WTC11 (cell line): ENCODE data around the gene ZCCHC7.

ENCODE experiments used
- CREM ChIP-seq: sonication (generic); formaldehyde crosslinking; IDR thresholded peaks from 2 replicates; pipeline ENCODE4 v1.8.1; 2022; ENCODE audit warnings: mild to moderate bottlenecking, missing genetic modification reagents, moderate library complexity
- CTCF ChIP-seq: fragments of 200-600 bp; IDR thresholded peaks from 2 replicates; pipeline ENCODE4 v1.8.0; 2022; ENCODE audit warnings: antibody characterized with exemption
- E2F1 ChIP-seq: sonication (generic); formaldehyde crosslinking; IDR thresholded peaks from 2 replicates; pipeline ENCODE4 v1.8.0; 2022; ENCODE audit warnings: mild to moderate bottlenecking, missing genetic modification reagents
- ETV6 ChIP-seq: sonication (generic); formaldehyde crosslinking; IDR thresholded peaks from 2 replicates; pipeline ENCODE4 v1.8.1; 2022; ENCODE audit warnings: mild to moderate bottlenecking, missing genetic modification reagents
- HMGXB4 ChIP-seq: sonication (generic); formaldehyde crosslinking; IDR thresholded peaks from 2 replicates; pipeline ENCODE4 v1.8.1; 2023; ENCODE audit warnings: mild to moderate bottlenecking, moderate library complexity, missing genetic modification reagents
- NR1H2 ChIP-seq: sonication (generic); formaldehyde crosslinking; IDR thresholded peaks from 2 replicates; pipeline ENCODE4 v1.9.0; 2021; ENCODE audit warnings: mild to moderate bottlenecking, moderate library complexity, missing genetic modification reagents
- RELA ChIP-seq: sonication (generic); formaldehyde crosslinking; IDR thresholded peaks from 2 replicates; pipeline ENCODE4 v1.8.1; 2022; ENCODE audit warnings: missing genetic modification reagents, mild to moderate bottlenecking, borderline replicate concordance
- ZNF317 ChIP-seq: sonication (generic); formaldehyde crosslinking; IDR thresholded peaks from 2 replicates; pipeline ENCODE4 v1.8.1; 2023; ENCODE audit warnings: low read depth, mild to moderate bottlenecking, moderate library complexity, missing genetic modification reagents, borderline replicate concordance

GRCh38 chr9:37156205-37156604 is 35.8 kb downstream of the ZCCHC7 start:
- TF ChIP-seq CTCF (no peak), ZNF317 (no peak), CREM (CRISPR knock-in tag) (no peak), E2F1 (no peak), NR1H2 (CRISPR knock-in tag) (no peak), ETV6 (CRISPR knock-in tag) (no peak), RELA (no peak), HMGXB4 (CRISPR knock-in tag) (no peak)
